HepG2 (cell line): ENCODE results near the gene SCAPER. TPM values are rescaled to one million over a fixed set of nuclear protein-coding genes. Genes with fewer than 3 reads are reported as not detected.
A peak's percentile ranks its signal among the peaks of the same experiment; 100 is the strongest.

Experiments
- CC2D1A ChIP-seq: sonication (generic); formaldehyde crosslinking; IDR thresholded peaks from 2 replicates; pipeline ENCODE4 v1.8.1; 2023; ENCODE audit warnings: mild to moderate bottlenecking, missing genetic modification reagents
- CCAR2 ChIP-seq: fragments of 200-400 bp; formaldehyde crosslinking; optimal IDR thresholded peaks from 2 replicates; pipeline ENCODE3; 2018; ENCODE audit warnings: low read depth, mild to moderate bottlenecking, low read length, moderate library complexity
- EHMT2 ChIP-seq: fragments of 200-600 bp; sonication (generic); IDR thresholded peaks from 2 replicates; pipeline ENCODE4 v1.7.0; 2017; ENCODE audit warnings: antibody characterized with exemption, low read depth, low read length, borderline replicate concordance
- GTF2F1 ChIP-seq: fragments of 150-350 bp; IDR thresholded peaks from 2 replicates; pipeline ENCODE4 v1.6.1; 2014; ENCODE audit warnings: low read length
- HDAC1 ChIP-seq: sonication (generic); formaldehyde crosslinking; IDR thresholded peaks from 2 replicates; pipeline ENCODE4 v1.5.1; 2020; ENCODE audit warnings: mild to moderate bottlenecking, missing genetic modification reagents
- HNRNPLL ChIP-seq: fragments of 200-400 bp; formaldehyde crosslinking; IDR thresholded peaks from 2 replicates; pipeline ENCODE4 v1.6.1; 2017; ENCODE audit warnings: mild to moderate bottlenecking, low read depth, low read length; ENCODE audit not compliant: poor library complexity, severe bottlenecking
- HOXA5 ChIP-seq: sonication (generic); formaldehyde crosslinking; IDR thresholded peaks from 2 replicates; pipeline ENCODE4 v1.4.0; 2020; ENCODE audit warnings: missing genetic modification reagents
- PCBP2 ChIP-seq: fragments of 200-400 bp; formaldehyde crosslinking; optimal IDR thresholded peaks from 2 replicates; pipeline ENCODE3; 2018; ENCODE audit warnings: low read length, low read depth; ENCODE audit not compliant: poor library complexity, severe bottlenecking
- RBFOX2 ChIP-seq: fragments of 200-400 bp; formaldehyde crosslinking; IDR thresholded peaks from 2 replicates; pipeline ENCODE4 v1.6.1; 2017; ENCODE audit warnings: low read depth, mild to moderate bottlenecking, low read length
- RCOR2 ChIP-seq: IDR thresholded peaks from 2 replicates; pipeline ENCODE4 v1.6.1; 2016; ENCODE audit warnings: missing biosample characterization, missing genetic modification reagents
- ZBTB42 ChIP-seq: sonication (generic); formaldehyde crosslinking; IDR thresholded peaks from 2 replicates; pipeline ENCODE4 v1.5.0; 2020; ENCODE audit warnings: mild to moderate bottlenecking, missing genetic modification reagents
- ZMAT3 ChIP-seq: sonication (generic); formaldehyde crosslinking; conservative IDR thresholded peaks from 2 replicates; pipeline ENCODE4 v1.7.0; 2021; ENCODE audit warnings: missing genetic modification reagents
- ZNF367 ChIP-seq: sonication (generic); formaldehyde crosslinking; IDR thresholded peaks from 2 replicates; pipeline ENCODE4 v1.4.0; 2020; ENCODE audit warnings: missing genetic modification reagents, borderline replicate concordance
- ZNF674 ChIP-seq: sonication (generic); formaldehyde crosslinking; IDR thresholded peaks from 2 replicates; pipeline ENCODE4 v1.5.0; 2020; ENCODE audit warnings: low read depth, mild to moderate bottlenecking, missing genetic modification reagents
- ZNF878 ChIP-seq: sonication (generic); formaldehyde crosslinking; IDR thresholded peaks from 2 replicates; pipeline ENCODE4 v1.8.1; 2023; ENCODE audit warnings: mild to moderate bottlenecking, missing genetic modification reagents, moderate library complexity
- polyA plus RNA-seq, 8 experiments: library from polyadenylated mRNA; depleted of rRNA in 3 of 8; stranded (reverse) in 7 of 8; unstranded in 1 of 8; fragments of >200 nt; fragmentation: Illumina TruSeq in 4 of 8; extraction: Trizol in 4 of 8; gene quantifications; 2 replicates each; pipeline versions ENCODE4 v1.2.1 to v1.2.3, GENCODE V29; 2011 to 2016; ENCODE audit warnings: low read depth in 4 of 8, missing spikeins in 1 of 8, mixed read lengths in 1 of 8; ENCODE audit not compliant: insufficient read depth in 1 of 8
- total RNA-seq, 5 experiments: library from RNA; depleted of rRNA; stranded (reverse); fragments of >200 nt; fragmentation: Illumina TruSeq; extraction: Trizol; gene quantifications; 2 replicates each; pipeline ENCODE4 v1.2.3, GENCODE V29; 2016; ENCODE audit warnings: low read depth in 1 of 5
- TF ChIP-seq, protein P1 (sequence below): sonication (generic); formaldehyde crosslinking; IDR thresholded peaks from 2 replicates; pipeline ENCODE4 v1.4.0; 2020; ENCODE audit warnings: mild to moderate bottlenecking, missing genetic modification reagents
- TF ChIP-seq, protein P2 (sequence below): IDR thresholded peaks from 2 replicates; pipeline ENCODE4 v1.6.1; 2012; ENCODE audit warnings: low read depth, low read length, improper control_type of control experiment
- TF ChIP-seq, protein P3 (sequence below): sonication (generic); formaldehyde crosslinking; IDR thresholded peaks from 2 replicates; pipeline ENCODE4 v1.8.0; 2022; ENCODE audit warnings: mild to moderate bottlenecking, missing genetic modification reagents
- TF ChIP-seq, protein P4 (sequence below): sonication (generic); formaldehyde crosslinking; IDR thresholded peaks from 2 replicates; pipeline ENCODE4 v1.4.0; 2020; ENCODE audit warnings: mild to moderate bottlenecking, low read depth, missing genetic modification reagents

Gene SCAPER
- total and polyA plus RNA-seq, 2 of the 13 experiments (the other 11 are each of a cell fraction or from before 2014, with no cell fraction given), result 4.3 to 10.5 TPM

DNA sequence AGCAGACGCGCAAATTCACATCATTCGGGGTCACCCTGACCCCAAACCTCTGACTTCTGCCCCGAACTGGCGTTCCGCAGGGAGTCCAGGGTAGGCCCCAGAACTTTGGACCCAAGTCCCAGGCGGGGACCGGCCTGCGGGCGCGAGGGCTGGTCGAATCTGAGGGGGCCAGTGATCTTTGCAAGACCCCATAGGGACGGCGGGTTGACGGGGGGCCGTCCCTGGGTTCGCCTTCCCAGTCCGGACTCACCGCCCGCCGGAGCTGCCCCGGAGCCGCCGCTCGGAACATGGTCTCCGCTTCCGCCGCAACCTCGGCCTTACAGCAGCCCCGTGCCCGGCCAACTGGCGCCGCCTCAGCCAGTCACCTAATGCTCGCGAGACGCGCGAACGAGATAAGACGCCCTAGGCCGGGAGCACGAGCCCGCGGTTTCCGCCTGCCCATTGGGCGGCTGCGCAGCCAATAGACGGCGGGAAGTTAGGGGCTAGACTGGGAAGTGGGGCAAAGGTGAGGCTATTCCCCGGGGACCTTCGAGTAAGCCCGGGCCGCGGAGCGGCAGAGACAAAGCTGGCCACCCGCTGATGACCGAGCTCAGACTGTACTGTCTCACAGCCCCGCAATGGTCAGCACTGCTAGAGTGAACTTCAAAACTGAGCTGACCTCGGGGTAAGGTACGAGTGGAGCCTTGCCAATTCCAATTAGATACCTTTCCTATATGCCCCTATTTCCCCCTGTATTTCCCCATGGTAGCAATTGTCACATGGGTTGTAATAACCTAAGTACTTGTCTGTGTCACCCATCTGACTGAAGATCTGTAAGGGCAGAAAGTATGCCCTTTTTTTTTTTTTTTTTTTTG is 593.8 kb downstream of the SCAPER start, which contains the start of gene ETFA (continued):
- peak; percentile 88 for TF ChIP-seq HNRNPLL
- peak; percentile 98 for TF ChIP-seq RBFOX2
- TF ChIP-seq CCAR2, result no peak
- TF ChIP-seq PCBP2, result no peak
- no peak for TF ChIP-seq EHMT2
- 0 out of 2 replicates have a peak, but pooled peaks have one; percentile 24 for TF ChIP-seq ZMAT3 (CRISPR knock-in tag)
- TF ChIP-seq, protein P1, sequence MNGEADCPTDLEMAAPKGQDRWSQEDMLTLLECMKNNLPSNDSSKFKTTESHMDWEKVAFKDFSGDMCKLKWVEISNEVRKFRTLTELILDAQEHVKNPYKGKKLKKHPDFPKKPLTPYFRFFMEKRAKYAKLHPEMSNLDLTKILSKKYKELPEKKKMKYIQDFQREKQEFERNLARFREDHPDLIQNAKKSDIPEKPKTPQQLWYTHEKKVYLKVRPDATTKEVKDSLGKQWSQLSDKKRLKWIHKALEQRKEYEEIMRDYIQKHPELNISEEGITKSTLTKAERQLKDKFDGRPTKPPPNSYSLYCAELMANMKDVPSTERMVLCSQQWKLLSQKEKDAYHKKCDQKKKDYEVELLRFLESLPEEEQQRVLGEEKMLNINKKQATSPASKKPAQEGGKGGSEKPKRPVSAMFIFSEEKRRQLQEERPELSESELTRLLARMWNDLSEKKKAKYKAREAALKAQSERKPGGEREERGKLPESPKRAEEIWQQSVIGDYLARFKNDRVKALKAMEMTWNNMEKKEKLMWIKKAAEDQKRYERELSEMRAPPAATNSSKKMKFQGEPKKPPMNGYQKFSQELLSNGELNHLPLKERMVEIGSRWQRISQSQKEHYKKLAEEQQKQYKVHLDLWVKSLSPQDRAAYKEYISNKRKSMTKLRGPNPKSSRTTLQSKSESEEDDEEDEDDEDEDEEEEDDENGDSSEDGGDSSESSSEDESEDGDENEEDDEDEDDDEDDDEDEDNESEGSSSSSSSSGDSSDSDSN (CRISPR knock-in tag), result peak; percentile 97
- TF ChIP-seq CC2D1A (CRISPR knock-in tag), result no peak
- TF ChIP-seq HDAC1 (CRISPR knock-in tag), result peak; percentile 83
- TF ChIP-seq ZNF878 (CRISPR knock-in tag), result peak; percentile 64
- TF ChIP-seq, protein P2, sequence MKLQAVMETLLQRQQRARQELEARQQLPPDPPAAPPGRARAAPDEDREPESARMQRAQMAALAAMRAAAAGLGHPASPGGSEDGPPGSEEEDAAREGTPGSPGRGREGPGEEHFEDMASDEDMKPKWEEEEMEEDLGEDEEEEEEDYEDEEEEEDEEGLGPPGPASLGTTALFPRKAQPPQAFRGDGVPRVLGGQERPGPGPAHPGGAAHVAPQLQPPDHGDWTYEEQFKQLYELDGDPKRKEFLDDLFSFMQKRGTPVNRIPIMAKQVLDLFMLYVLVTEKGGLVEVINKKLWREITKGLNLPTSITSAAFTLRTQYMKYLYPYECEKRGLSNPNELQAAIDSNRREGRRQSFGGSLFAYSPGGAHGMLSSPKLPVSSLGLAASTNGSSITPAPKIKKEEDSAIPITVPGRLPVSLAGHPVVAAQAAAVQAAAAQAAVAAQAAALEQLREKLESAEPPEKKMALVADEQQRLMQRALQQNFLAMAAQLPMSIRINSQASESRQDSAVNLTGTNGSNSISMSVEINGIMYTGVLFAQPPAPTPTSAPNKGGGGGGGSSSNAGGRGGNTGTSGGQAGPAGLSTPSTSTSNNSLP, result 0 out of 2 replicates have a peak, but pooled peaks have one; percentile 7
- no peak for TF ChIP-seq ZNF367 (CRISPR knock-in tag)
- TF ChIP-seq GTF2F1, result no peak
- TF ChIP-seq, protein P3, sequence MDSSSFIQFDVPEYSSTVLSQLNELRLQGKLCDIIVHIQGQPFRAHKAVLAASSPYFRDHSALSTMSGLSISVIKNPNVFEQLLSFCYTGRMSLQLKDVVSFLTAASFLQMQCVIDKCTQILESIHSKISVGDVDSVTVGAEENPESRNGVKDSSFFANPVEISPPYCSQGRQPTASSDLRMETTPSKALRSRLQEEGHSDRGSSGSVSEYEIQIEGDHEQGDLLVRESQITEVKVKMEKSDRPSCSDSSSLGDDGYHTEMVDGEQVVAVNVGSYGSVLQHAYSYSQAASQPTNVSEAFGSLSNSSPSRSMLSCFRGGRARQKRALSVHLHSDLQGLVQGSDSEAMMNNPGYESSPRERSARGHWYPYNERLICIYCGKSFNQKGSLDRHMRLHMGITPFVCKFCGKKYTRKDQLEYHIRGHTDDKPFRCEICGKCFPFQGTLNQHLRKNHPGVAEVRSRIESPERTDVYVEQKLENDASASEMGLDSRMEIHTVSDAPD (CRISPR knock-in tag), result no peak
- no peak for TF ChIP-seq HOXA5 (CRISPR knock-in tag)
- TF ChIP-seq, protein P4, sequence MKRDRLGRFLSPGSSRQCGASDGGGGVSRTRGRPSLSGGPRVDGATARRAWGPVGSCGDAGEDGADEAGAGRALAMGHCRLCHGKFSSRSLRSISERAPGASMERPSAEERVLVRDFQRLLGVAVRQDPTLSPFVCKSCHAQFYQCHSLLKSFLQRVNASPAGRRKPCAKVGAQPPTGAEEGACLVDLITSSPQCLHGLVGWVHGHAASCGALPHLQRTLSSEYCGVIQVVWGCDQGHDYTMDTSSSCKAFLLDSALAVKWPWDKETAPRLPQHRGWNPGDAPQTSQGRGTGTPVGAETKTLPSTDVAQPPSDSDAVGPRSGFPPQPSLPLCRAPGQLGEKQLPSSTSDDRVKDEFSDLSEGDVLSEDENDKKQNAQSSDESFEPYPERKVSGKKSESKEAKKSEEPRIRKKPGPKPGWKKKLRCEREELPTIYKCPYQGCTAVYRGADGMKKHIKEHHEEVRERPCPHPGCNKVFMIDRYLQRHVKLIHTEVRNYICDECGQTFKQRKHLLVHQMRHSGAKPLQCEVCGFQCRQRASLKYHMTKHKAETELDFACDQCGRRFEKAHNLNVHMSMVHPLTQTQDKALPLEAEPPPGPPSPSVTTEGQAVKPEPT, result peak; percentile 65
- TF ChIP-seq RCOR2 (CRISPR knock-in tag), result 0 out of 2 replicates have a peak, but pooled peaks have one; percentile 27
- 0 out of 2 replicates have a peak, but pooled peaks have one; percentile 53 for TF ChIP-seq ZBTB42 (CRISPR knock-in tag)
- TF ChIP-seq ZNF674, result no peak
